Stimulated activated CD8-positive, alpha-beta memory T cell treated with anti-CD3 and anti-CD28 coated beads, Interleukin-15, amount 100 ng/mL, for 1 hour (primary cell): ENCODE data around the gene CASP3.
"Not testable (repeated sequence)": the region's sequence is repeated elsewhere in the genome, so short reads cannot be mapped to it uniquely, and the experiment has no call there.

Experiments
- DNase-seq: peaks from one replicate; pipeline ENCODE4 v3.0.0-alpha.2; 2020; ENCODE audit warnings: low read depth

The CASP3 gene

DNA sequence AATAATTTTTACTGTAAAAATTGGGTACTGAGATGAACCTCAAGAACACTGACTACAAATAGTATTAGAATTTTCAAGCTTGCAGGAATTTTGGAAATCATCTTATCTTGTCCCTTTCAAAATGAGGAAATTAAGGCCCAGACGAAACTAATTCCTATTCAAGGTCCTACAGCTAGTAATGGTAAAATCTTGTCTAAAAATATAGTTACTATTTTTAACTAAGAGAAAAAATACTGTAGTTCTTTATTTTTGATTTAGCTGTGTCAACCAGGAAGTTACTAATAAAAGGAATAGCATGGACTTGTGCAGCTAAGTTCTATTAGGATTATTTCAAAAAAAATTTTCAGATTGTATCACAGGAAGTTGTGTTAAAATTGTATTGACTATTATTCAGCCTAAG, 13.0 kb upstream of the CASP3 start:
- no peak for DNase-seq

DNA sequence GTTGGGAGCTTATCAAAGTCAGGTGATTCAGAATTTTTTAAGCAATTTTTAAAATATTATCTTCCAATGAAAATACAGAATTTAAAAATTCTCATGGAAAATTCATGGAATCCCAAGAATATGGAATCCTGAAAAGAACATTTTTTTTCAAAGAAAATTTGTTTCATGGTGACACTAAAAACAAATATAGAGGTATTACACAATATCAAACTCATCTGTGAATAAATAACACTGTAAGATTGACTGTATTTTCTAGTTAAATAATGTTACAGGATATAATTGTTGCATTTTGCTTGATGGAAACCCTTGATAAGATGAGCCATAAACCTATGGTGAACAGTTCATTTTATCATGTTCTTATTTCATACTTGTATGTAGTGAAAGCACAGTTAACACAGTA, 11.7 kb upstream of the CASP3 start:
- no peak for DNase-seq

DNA sequence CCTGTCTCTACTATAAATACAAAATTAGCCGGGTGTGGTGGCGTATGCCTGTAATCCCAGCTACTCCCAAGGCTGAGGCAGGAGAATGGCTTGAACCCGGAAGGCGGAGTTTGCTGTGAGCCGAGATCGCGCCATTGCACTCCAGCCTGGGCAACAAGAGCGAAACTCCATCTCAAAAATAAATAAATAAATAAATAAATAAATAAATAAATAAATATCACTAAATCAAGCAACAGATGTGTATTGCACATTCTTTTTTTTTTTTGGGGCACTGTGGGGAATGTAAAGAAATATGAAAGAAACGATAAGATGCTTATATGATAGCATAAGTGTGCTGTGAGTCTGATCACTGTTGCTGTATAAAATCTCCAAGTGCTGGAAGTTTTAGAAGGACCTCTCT, 8.6 kb upstream of the CASP3 start:
- DNase-seq, result not testable (repeated sequence)

DNA sequence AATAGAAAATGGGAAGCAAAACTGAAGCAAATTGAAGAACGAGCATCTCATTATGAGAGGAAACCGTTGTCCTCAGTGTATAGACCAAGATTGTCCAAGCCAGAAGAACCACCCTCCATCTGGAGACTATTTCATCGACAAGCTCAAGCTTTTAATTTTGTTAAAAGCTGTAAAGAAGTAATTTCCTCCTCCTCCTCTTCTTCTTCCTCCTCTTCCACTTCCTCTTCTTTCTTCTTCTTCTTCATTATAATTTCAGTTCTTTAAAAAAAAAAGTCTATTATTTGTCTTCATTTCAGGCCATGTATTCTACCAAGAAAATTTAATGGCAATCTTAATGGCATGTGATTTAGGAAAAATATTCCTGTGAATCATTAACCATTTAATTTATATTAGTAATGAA, 7.9 kb upstream of the CASP3 start:
- DNase-seq, result no peak

DNA sequence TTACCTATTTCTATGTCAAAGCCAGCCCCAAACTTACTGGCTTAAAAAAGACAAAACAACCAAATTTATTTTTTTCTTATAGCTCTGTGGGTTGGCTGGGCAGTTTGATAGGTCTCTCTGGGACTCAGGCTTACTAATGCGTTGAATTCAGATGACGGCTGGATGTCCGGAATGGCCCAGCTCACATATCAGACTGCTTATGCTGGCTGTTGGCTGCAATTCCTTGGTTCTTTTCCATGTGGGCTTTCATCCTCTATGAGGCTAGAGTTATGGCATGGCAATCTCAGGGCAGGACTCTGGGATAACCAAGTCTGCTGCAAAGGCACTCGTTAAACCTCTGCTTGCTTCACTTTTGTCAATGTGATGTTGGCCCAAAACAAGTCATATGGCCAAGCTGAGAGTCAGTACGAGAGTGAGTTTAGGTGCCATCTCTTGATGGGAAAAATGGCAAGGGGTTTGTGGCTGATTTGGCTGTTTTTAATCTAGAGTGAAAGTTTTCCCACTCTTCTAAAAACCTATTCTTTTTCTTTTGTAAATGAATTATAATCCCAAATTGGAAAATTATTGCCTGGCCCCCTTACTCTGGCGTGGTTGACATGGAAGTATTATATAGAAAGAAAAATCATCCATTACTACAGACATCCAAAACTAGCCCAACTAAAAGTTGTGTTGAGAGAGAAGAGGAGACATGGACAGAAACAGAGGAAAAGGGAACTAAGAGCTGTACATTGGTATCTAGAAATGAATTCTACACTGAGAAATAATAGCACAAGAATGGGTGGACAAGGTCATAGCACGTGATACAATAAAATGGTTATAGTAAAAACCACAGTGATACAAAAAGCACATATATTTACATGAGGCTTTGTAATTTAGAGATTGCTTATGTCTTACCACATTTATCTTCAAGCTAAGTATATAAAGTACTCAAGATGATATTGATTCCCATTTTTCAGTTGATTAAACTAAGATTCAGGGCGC, 6.9 kb upstream of the CASP3 start:
- DNase-seq, result no peak

DNA sequence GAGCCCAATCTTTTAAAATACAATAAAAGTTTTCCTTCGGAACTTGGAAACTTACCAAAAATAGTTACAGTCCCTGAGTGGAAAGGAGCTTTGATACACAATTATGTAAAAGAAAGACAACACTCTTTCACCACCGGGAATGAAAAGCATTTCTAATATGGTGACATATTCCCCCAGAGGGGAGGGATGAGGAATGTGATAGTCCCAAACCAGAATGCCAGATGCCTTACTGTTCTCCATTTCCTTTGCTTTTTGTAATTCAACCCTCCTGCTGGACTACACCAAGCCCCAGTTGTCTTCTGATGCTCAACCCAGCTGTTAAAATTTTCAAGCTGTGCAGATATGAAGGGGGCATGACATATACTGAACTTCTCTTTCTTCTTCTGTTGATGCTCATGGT, 4.4 kb upstream of the CASP3 start:
- no peak for DNase-seq

DNA sequence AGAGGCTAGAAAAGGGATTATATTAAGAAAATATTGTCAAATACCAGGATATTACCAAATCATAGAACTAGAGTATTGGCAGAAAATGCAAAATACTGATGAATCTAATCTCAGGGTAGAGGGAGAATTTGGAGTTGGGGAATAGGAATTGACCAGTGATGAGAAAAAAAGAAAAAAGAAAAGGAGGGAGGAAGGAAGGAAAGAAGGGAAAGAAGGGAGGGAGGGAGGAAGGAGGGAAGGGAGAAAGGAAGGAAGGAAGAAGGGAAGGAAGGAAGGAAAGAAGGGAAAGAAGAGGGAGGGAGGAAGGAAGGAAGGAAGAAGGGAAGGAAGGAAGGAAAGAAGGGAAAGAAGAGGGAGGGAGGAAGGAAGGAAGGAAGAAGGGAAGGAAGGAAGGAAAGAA, 3.4 kb upstream of the CASP3 start:
- DNase-seq, result not testable (repeated sequence)

DNA sequence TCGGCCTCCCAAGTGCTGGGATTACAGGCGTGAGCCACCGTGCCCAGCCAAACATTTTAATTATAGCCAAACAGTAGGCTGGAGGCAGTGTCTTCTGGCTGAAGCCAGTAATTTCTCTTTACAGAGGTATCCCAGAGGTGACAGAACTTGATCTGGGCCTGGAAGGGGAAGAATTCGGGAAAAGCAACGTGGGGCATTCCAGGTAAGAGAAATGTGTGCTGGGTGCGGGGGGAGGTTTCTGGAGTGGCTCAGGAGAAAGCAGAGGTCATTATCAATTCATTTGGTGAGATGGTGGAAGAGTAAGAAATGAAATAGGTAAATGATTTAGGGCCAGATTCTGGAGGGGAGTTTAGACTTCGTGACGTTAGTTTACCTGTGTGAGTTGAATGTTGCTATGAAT, 2.7 kb upstream of the CASP3 start:
- DNase-seq, result no peak

DNA sequence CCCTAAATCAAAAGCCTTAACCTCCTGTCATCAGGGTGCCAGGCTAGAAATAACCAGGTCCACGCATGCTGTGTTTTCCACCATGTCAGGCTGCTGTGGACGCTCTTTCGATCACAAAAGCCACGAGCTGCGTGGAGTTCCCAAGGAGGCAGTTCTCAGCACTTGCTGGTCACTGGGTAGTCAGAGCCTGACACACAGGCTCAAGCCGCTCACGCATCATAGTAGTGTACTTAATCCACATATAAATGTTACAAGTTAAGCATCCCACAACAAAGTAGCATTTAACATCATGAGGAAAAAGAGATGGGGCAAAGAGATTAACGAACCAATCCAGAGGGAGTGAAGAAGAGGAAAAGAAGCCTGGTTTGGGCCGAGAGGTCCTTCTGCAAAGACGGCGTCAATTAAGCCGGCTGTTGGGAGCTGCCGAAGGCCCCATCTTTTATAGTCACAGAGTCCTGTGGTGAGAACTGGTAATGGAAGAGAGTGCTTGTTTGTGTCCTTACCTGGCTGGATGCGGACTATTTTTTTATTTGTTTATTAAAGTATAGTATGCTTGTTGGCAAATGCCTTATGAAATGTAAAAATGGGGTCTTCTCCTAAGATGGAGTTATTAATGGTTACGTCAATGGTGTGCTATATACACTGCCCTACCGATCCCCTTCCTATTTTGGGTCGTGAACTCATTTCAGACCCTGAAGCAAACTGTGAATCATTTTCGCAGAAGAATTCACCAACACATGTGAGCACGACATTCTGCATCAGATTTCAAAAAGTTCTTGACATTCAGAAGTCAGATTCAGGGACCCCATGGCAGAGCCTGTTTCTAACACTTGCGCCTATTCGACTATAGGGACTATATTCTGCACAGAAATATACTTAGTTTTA, 966 bp upstream of the CASP3 start:
- DNase-seq, result no peak

DNA sequence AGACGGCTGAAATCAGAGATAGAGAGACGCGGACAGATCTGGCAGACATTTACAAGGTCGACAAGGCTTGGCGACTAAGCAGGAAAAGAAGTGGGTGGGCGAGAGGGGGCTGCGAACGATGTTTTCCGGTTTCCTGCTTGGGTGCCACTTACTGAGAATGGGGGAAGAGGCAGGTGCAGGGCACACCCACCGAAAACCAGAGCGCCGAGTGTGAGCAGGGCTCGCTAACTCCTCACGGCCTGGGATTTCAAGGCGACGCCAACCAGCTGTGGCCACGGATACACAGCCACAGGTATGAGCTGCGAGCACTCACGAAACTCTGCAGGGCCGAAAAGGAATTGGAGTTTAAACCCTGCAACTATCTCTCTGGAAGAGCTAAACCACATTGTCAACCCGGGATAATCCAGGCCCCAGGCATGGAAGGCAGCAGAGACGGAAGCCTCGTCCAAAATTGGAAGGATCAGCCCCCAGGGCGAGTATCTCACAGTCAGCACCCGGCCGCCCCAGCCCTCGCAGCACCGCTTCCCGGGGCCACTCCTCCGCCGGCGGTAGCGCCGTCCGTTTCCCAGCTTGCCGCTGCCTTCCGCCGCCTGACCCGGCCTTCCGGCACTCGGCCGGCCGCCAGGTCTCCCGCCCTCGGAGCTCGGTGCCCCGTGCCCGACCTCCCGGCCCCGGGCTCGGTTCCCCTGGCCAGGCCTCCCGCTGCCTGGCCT, 778 bp downstream of the CASP3 start:
- DNase-seq, result no peak

DNA sequence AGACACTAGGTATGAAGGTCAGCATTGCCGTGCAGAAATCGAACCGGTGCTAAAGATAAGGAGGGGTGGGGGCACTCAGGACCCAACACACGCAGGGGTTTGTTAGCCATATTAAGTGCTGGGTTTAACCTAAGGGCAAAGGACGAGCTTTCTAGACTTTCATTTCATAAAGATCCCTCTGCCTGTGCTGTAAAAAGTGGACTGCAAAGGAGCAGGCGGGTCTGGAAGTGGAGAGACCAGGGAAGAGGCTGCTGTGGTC, 1.3 kb downstream of the CASP3 start:
- no peak for DNase-seq

DNA sequence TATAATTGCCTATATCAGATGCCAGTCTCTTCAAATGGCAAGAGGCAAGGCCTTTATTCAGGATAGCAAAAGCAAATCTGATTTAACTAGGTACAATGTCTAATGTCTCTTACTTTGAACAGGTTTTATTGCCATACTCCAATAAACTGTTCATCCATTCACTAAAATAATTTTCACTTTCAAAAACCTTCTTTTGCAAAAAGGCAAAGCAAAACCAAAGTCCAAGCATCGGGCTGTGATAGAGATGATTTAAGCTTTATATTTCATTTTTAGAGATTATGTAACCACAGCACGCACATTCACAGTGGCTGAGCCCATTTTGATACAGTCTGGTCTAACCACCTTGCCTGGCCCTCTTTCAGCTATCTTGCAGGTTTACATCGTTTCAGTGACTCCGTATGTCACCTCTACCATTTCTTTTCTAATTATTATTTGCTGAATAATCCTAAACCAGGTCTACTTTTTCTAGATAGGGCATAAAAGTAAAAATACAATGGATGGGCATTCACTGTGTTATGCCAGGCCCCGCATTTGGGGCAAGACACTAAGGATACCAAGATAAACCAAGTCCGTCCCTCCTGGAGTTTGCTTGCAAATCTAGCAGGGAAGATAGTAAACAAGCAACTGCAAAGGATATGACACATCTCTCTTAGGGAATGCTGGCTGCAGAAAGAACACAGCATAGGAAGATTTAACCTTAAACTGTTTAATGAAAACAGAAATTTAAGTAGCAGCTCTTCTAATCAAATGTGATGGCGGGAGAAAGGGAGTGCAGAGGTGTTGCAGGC, 1.8 kb downstream of the CASP3 start:
- no peak for DNase-seq

DNA sequence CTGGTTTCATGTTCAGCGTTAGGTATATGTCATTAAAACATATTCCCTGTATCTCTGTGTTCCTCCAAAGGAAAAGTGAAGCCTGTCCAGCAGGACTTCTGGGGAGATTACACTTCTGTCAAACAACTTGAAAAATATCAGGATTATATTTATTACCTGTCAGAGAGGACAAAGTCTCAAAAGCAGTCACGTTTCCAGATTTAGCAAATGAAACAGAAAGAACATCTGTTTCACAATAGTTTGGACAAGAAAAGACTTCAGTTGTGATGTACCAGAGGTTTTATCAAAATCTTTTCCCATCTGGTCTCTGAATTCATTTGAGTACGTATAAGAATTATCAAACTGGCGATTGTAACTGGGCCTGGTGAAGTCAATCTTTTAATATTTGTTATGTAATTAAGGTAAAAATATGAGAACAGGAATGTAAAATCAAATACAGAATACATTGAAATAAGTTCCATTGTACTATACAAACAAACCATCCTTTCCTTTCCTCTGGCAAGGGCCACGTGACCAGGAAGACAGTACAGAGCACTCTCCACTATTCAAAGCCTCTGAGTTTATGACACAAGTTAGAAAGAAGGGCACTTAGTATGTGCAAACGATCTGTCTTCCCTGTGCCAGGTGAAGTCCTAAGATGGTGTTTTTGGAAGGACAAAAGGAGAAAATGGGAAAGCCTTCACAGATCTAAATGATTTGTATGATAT, 3.2 kb downstream of the CASP3 start:
- no peak for DNase-seq

DNA sequence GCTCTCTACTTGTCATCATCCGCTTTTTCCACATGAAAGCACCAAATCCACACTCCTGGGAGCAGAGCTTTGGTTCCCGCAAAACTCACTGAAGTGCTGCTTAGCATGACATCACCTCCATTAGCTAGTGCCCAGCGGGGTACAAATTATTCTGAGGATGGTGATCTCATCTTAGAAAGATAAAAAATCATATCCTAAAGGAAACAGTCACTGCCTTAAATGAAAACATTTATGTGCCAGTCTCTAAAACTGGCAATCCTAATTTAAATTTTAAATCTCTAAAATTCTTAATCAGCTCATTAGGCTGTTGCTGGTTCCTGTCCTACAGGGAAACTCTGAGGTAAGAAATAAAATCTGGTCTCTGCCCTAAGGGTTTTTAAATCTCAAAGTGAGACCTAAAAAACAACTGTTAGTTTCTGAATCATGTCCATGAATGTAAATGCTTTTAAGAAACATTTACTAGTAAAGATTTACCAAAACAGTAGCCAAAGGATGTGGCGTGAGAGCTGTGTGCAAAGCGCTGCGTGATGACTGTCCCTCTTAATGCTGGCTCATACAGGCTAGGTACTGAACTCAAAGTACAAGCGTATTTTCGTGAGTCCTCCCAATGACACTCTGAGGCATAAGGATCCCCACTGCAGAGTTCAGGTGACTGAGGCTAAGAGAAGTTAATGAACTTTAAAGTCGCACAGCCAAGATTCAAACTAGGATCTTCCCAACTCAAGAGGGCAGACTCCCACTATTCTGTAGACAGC, 4.5 kb downstream of the CASP3 start:
- DNase-seq, result no peak

DNA sequence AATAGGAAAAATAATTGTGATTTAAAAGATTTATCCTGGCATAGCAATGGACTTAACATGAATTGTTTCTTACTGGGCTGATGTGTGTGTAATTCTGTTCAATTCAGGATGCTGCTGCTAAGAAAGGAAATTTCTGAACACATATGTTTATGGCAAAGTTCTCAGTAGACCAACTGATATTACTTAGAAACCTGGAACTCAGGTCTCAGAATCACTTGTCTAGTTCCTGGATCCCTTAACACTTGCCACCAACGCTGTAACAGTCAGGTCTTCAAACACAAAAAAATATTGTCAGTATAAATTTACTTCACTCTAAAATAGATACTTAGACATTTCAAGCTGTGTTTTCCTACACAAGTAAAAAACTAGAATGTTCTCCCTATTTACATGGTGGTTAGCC, 5.5 kb downstream of the CASP3 start:
- DNase-seq, result no peak

DNA sequence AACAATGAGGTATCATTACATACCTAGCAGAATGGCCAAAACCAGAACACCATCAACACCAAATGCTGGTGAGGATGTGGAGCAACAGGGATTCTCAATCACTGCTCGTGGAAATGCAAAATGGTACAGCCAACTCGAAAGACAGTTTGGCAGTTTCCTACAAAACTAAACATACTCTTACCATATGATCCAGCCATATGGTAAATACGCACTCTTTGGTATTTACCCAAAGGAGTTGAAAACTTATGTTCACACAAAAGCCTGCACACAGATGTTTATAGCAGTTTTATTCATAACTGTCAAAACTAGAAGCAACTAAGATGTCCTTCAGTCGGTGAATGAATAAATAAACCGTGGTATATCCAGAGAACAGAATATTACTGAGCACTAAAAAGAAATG, 7.8 kb downstream of the CASP3 start:
- no peak for DNase-seq

DNA sequence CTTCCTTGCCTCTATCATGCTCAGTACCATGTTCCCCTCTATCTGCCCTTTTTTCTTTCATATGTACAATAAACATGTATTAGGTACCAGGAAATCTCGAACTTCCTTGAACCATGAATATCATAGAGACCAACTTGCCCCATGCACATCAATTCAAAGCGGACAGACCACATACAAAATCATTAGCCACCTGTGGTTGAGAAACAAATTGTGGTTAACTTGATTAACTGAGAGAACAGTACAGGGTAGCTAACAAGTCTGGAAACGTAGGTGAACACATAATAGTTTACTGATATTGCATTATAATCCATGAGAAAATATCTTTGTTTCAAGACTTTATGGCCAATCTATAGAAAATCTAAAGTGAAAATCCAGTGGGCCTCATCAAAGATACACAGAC, 8.2 kb downstream of the CASP3 start:
- no peak for DNase-seq

DNA sequence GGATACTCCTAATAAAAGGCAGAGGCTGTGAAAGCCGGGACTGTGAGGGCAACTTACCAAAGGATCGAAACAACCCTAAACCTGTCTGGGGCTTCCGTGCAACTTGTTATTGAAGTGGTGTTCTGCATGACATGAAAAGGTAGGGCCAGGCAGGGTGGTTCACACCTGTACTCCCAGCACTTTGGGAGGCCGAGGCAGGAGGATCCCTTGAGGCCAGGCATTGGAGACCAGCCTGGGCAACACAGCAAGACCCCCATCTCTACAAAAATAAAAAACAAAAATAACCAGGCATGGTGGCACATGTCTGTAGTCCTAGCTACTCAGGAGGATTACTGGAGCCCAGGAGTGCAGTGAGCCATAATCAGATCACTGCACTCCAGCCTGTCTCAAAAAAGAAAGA, 12.3 kb downstream of the CASP3 start:
- no peak for DNase-seq

DNA sequence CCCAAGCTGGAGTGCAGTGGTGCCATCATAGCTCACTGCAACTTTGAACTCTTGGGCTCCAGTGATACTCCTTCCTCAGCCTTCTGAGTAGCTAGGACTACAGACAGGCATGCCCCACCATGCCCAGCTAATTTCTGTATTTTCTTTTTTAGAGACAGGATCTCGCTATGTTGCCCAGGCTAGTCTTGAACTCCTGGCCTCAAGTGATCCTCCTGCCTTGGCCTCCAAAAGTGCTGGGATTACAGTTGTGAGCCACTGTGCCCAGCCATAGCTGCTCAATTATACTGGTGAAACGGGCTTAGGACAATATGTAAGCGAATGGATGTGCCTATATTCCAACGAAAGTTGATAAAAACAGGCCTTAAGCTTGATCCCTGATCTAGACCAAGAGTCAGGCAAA, 13.1 kb downstream of the CASP3 start:
- DNase-seq, result no peak

DNA sequence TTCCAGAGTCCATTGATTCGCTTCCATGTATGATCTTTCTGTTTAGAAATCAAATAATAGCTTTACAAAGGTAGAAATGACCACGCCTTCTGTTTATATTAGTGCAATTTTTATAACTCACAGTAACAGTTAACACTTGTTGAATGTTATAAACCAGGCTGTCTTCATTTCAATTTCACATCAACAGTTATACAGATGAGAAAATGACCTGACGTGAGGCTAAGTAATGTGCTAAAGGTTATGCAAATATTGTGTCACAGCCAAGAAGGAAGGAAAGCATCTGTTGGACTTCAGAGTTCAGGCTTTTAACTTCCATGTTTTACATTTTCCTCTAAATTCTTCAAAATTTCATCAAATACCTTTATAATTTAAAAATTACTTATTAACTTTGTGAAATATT, 13.9 kb downstream of the CASP3 start:
- DNase-seq, result no peak

DNA sequence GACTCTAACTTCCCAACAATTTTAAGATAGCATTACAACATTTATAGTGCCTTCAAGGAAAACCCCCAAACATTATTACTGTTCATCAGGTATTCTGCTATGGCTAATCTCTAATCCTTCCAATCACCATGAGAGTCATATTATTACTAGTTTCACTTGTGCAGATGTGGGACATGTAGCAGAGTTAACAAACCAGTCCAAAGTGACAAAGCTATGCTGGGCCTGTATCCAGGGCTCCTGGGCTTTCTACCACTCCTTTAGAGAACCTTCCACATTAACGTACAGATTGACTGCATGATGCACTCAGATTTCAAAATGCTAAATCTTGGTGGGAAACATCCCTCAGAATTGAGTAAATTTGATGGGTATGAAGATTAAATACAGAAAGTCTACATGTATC, 16.4 kb downstream of the CASP3 start:
- DNase-seq, result no peak
